CD4-positive, alpha-beta memory T cell (primary cell): ENCODE data around the gene C2CD4C. TPM values are rescaled to one million over a fixed set of nuclear protein-coding genes. Genes with fewer than 3 reads are reported as not detected.
"Not testable (repeated sequence)": the region's sequence is repeated elsewhere in the genome, so short reads cannot be mapped to it uniquely, and the experiment has no call there.

Experiments
- CTCF ChIA-PET: fragments of 350-600 bp; sonication (Branson Sonifier 250); formaldehyde crosslinking; loops from one replicate; lab custom pipeline; 2021; ENCODE audit warnings: inconsistent platforms; ENCODE audit not compliant: partially characterized antibody; lab: Charles Lee
- POLR2A ChIA-PET: fragments of 350-600 bp; sonication (Branson Sonifier 250); formaldehyde crosslinking; loops from one replicate; lab custom pipeline; 2021; ENCODE audit not compliant: partially characterized antibody; lab: Charles Lee
- DNase-seq, 5 donors: peaks; one replicate each; pipeline versions ENCODE4 v3.0.0 to v3.0.0-alpha.2; 2020 to 2022; ENCODE audit warnings: mixed read lengths in 1 of 5
- H3K27ac ChIP-seq: one replicate; pipeline ENCODE4 v1.7.0; 2013; ENCODE audit warnings: low read depth, low read length
- H3K27me3 ChIP-seq: 2 replicates; pipeline ENCODE4 v1.7.0; 2013; ENCODE audit warnings: mild to moderate bottlenecking, low read length, moderate library complexity; ENCODE audit not compliant: insufficient read depth
- H3K36me3 ChIP-seq: 2 replicates; pipeline ENCODE4 v1.7.0; 2013; ENCODE audit warnings: mild to moderate bottlenecking, low read length, moderate library complexity; ENCODE audit not compliant: insufficient read depth
- H3K4me1 ChIP-seq: 2 replicates; pipeline ENCODE4 v1.7.0; 2013; ENCODE audit warnings: mild to moderate bottlenecking, low read length, moderate library complexity; ENCODE audit not compliant: insufficient read depth
- H3K4me3 ChIP-seq, 2 donors: one replicate each; pipeline ENCODE4 v1.7.0; 2013; ENCODE audit warnings: low read length in 2 of 2, mild to moderate bottlenecking in 1 of 2
- H3K9me3 ChIP-seq, 2 donors: one replicate each; pipeline ENCODE4 v1.7.0; 2013; ENCODE audit warnings: low read length in 2 of 2, control low read depth in 1 of 2; ENCODE audit not compliant: control insufficient read depth in 1 of 2
- H3K27ac Mint-ChIP-seq, 7 donors: one replicate each; pipeline ENCODE4 v1.8.0; 2020 to 2021; ENCODE audit warnings: mixed read lengths in 7 of 7, mild to moderate bottlenecking in 6 of 7, inconsistent platforms in 3 of 7, moderate library complexity in 3 of 7
- H3K27me3 Mint-ChIP-seq, 2 donors: one replicate each; pipeline ENCODE4 v1.8.0; 2020 to 2021; ENCODE audit warnings: mixed read lengths in 2 of 2
- H3K36me3 Mint-ChIP-seq, 2 donors: one replicate each; pipeline ENCODE4 v1.8.0; 2020 to 2021; ENCODE audit warnings: mixed read lengths in 2 of 2, inconsistent platforms in 1 of 2, mild to moderate bottlenecking in 1 of 2
- H3K4me1 Mint-ChIP-seq, 4 donors: one replicate each; pipeline ENCODE4 v1.8.0; 2020 to 2021; ENCODE audit warnings: mixed read lengths in 4 of 4, mild to moderate bottlenecking in 1 of 4
- H3K4me3 Mint-ChIP-seq, 8 donors: one replicate each; pipeline ENCODE4 v1.8.0; 2020 to 2021; ENCODE audit warnings: mixed read lengths in 8 of 8, mild to moderate bottlenecking in 7 of 8, moderate library complexity in 6 of 8, inconsistent platforms in 3 of 8
- H3K9me3 Mint-ChIP-seq, 8 donors: one replicate each; pipeline ENCODE4 v1.8.0; 2020 to 2021; ENCODE audit warnings: mixed read lengths in 8 of 8, mild to moderate bottlenecking in 5 of 8, inconsistent platforms in 3 of 8, moderate library complexity in 1 of 8
- intact Hi-C: fragments of 100-400 bp; cut with micrococcal nuclease; formaldehyde crosslinking; loops from one replicate; pipeline ENCODE4 v1.15.1; 2023
- polyA plus RNA-seq, 2 donors: library from polyadenylated mRNA; unstranded; fragments of 300-500 nt; fragmentation: Illumina TruSeq; gene quantifications; one replicate each; pipeline ENCODE4 v1.2.3, GENCODE V29; 2021
- total RNA-seq, 2 experiments: library from RNA; stranded (reverse); gene quantifications; one replicate each; pipeline ENCODE4 v1.2.3, GENCODE V29; 2021

The C2CD4C gene
- total and polyA plus RNA-seq, 4 experiments from 2014 or later: not detected

GRCh38 chr19:453606-454005 is 44.7 kb upstream of the C2CD4C start:
- no peak overlapping the region for H3K27ac Mint-ChIP-seq
- Histone ChIP-seq H3K27me3 (no peaks in the 10 kb centered on the region), H3K4me3 (no peak overlapping the region), H3K4me1 (no peaks in the 10 kb centered on the region), H3K9me3 (no peaks in the 10 kb centered on the region), H3K27ac (no peak overlapping the region), H3K36me3 (no peaks in the 10 kb centered on the region)
- POLR2A ChIA-PET: no interaction called here
- H3K4me3 Mint-ChIP-seq: no peak overlapping the region
- CTCF ChIA-PET: no interaction called here
- intact Hi-C loops: no loop called here
- peaks cover 5 to 6% of the 10 kb centered on the region in 2 donors for H3K27me3 Mint-ChIP-seq
- no peaks in the 10 kb centered on the region for H3K4me1 Mint-ChIP-seq
- DNase-seq: no peak
- peaks cover 0 to 2% (median 0%) of the 10 kb centered on the region in 8 donors for H3K9me3 Mint-ChIP-seq
- no peaks in the 10 kb centered on the region for H3K36me3 Mint-ChIP-seq

GRCh38 chr19:452829-453228 is 43.9 kb upstream of the C2CD4C start:
- Histone ChIP-seq H3K27ac (no peak overlapping the region), H3K4me3 (no peak overlapping the region), H3K36me3 (no peaks in the 10 kb centered on the region), H3K4me1 (no peaks in the 10 kb centered on the region), H3K27me3 (no peaks in the 10 kb centered on the region), H3K9me3 (no peaks in the 10 kb centered on the region)
- POLR2A ChIA-PET: no interaction called here
- Mint-ChIP-seq H3K27ac (no peak overlapping the region), H3K4me3 (no peak overlapping the region), H3K36me3 (no peaks in the 10 kb centered on the region), H3K4me1 (no peaks in the 10 kb centered on the region), H3K9me3 (peaks cover 0 to 2% (median 0%) of the 10 kb centered on the region in 8 donors), H3K27me3 (peaks cover 5 to 6% of the 10 kb centered on the region in 2 donors)
- CTCF ChIA-PET: no interaction called here
- intact Hi-C loops: no loop called here
- DNase-seq: no peak

GRCh38 chr19:450912-451481 is 42.0 kb upstream of the C2CD4C start:
- H3K27ac Mint-ChIP-seq, H3K27me3 ChIP-seq, H3K4me3 ChIP-seq, H3K27ac ChIP-seq, H3K4me1 ChIP-seq, H3K4me3 Mint-ChIP-seq, DNase-seq, H3K27me3 Mint-ChIP-seq, intact Hi-C loops, H3K36me3 ChIP-seq, H3K36me3 Mint-ChIP-seq, H3K9me3 Mint-ChIP-seq, POLR2A ChIA-PET, H3K4me1 Mint-ChIP-seq, H3K9me3 ChIP-seq, CTCF ChIA-PET: not testable (repeated sequence)

- ChIA-PET CTCF (interaction anchor here (0.6 kb wide), 1 partner anchor 85 kb away, joined by 3 read pairs; no protein-coding TSS in a partner anchor), POLR2A (no interaction called here)
- no peak overlapping the region for H3K27ac Mint-ChIP-seq
- no peak overlapping the region for H3K4me3 Mint-ChIP-seq
- no peaks in the 10 kb centered on the region for H3K36me3 ChIP-seq
- no peaks in the 10 kb centered on the region for H3K36me3 Mint-ChIP-seq
- H3K27me3 Mint-ChIP-seq: no peaks in the 10 kb centered on the region
- H3K9me3 ChIP-seq: no peaks in the 10 kb centered on the region
- no peak overlapping the region for H3K27ac ChIP-seq
- intact Hi-C loops: no loop called here
- no peak overlapping the region for H3K4me3 ChIP-seq
- H3K4me1 Mint-ChIP-seq: no peaks in the 10 kb centered on the region
- no peaks in the 10 kb centered on the region for H3K4me1 ChIP-seq
- no peaks in the 10 kb centered on the region for H3K9me3 Mint-ChIP-seq
- no peak for DNase-seq
- H3K27me3 ChIP-seq: no peaks in the 10 kb centered on the region
These were observed 41.0 kb upstream of the C2CD4C start for GRCh38 chr19:449916-450315.

- ChIA-PET CTCF (no interaction called here), POLR2A (no interaction called here)
- H3K4me3 Mint-ChIP-seq: no peak overlapping the region
- H3K9me3 ChIP-seq: no peaks in the 10 kb centered on the region
- H3K36me3 ChIP-seq: no peaks in the 10 kb centered on the region
- no peak overlapping the region for H3K4me3 ChIP-seq
- DNase-seq: no peak
- H3K4me1 Mint-ChIP-seq: no peaks in the 10 kb centered on the region
- no peaks in the 10 kb centered on the region for H3K9me3 Mint-ChIP-seq
- H3K27me3 Mint-ChIP-seq: no peaks in the 10 kb centered on the region
- no peaks in the 10 kb centered on the region for H3K27me3 ChIP-seq
- no peak overlapping the region for H3K27ac ChIP-seq
- H3K36me3 Mint-ChIP-seq: no peaks in the 10 kb centered on the region
- intact Hi-C loops: no loop called here
- no peaks in the 10 kb centered on the region for H3K4me1 ChIP-seq
- H3K27ac Mint-ChIP-seq: no peak overlapping the region
These were observed 39.0 kb upstream of the C2CD4C start for GRCh38 chr19:447816-448560.

- Histone ChIP-seq H3K9me3 (no peaks in the 10 kb centered on the region), H3K36me3 (no peaks in the 10 kb centered on the region), H3K4me1 (no peaks in the 10 kb centered on the region), H3K27me3 (no peaks in the 10 kb centered on the region), H3K27ac (no peak overlapping the region), H3K4me3 (no peak overlapping the region)
- Mint-ChIP-seq H3K27ac (no peak overlapping the region), H3K4me1 (no peaks in the 10 kb centered on the region), H3K4me3 (no peak overlapping the region), H3K36me3 (no peaks in the 10 kb centered on the region), H3K27me3 (peaks cover 0 to under 1% of the 10 kb centered on the region in 2 donors), H3K9me3 (no peaks in the 10 kb centered on the region)
- CTCF ChIA-PET: no interaction called here
- intact Hi-C loops: no loop called here
- DNase-seq: no peak
- POLR2A ChIA-PET: no interaction called here
These were observed 38.1 kb upstream of the C2CD4C start for GRCh38 chr19:447064-447426.

GRCh38 chr19:444677-445210 is 35.8 kb upstream of the C2CD4C start:
- DNase-seq: no peak
- Mint-ChIP-seq H3K4me1 (no peaks in the 10 kb centered on the region), H3K27ac (no peak overlapping the region), H3K9me3 (no peaks in the 10 kb centered on the region), H3K36me3 (no peaks in the 10 kb centered on the region), H3K4me3 (no peak overlapping the region), H3K27me3 (peaks cover 6 to 12% of the 10 kb centered on the region in 2 donors)
- intact Hi-C loops: no loop called here
- Histone ChIP-seq H3K4me1 (no peaks in the 10 kb centered on the region), H3K27ac (no peak overlapping the region), H3K27me3 (no peaks in the 10 kb centered on the region), H3K36me3 (no peaks in the 10 kb centered on the region), H3K4me3 (no peak overlapping the region), H3K9me3 (no peaks in the 10 kb centered on the region)
- ChIA-PET POLR2A (no interaction called here), CTCF (no interaction called here)
